Measurements from ENCODE around the gene MRPL54.

Gene MRPL54

DNA sequence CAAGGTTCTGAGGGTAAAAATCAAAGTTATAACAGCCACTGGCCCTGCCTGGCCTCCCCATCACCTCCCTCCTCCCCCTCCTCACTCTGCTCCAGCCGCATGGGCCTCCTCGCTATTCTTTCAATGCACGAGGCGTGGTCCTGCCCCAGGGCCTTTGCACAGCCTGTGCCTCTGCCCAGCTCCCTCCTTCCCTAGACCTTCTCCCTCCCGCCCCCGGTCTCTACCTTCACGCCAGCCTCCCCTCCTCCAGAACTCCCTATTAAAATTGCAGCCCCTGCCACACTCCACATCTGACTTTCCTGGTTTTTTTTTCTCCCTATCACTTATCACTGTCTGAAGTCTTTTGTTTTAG lies 6.2 kb downstream of the MRPL54 start:
- H3K4me3 ChIP-seq (ENCODE audit: low read depth, low read length), result no peak overlapping the region
- no peak for DNase-seq (ENCODE audit: low read depth)
- TF ChIP-seq, protein P1, sequence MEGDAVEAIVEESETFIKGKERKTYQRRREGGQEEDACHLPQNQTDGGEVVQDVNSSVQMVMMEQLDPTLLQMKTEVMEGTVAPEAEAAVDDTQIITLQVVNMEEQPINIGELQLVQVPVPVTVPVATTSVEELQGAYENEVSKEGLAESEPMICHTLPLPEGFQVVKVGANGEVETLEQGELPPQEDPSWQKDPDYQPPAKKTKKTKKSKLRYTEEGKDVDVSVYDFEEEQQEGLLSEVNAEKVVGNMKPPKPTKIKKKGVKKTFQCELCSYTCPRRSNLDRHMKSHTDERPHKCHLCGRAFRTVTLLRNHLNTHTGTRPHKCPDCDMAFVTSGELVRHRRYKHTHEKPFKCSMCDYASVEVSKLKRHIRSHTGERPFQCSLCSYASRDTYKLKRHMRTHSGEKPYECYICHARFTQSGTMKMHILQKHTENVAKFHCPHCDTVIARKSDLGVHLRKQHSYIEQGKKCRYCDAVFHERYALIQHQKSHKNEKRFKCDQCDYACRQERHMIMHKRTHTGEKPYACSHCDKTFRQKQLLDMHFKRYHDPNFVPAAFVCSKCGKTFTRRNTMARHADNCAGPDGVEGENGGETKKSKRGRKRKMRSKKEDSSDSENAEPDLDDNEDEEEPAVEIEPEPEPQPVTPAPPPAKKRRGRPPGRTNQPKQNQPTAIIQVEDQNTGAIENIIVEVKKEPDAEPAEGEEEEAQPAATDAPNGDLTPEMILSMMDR (IDR thresholded peaks at IDR 0.05; ENCODE audit: low read depth, low read length, missing control alignments), result no peak

DNA sequence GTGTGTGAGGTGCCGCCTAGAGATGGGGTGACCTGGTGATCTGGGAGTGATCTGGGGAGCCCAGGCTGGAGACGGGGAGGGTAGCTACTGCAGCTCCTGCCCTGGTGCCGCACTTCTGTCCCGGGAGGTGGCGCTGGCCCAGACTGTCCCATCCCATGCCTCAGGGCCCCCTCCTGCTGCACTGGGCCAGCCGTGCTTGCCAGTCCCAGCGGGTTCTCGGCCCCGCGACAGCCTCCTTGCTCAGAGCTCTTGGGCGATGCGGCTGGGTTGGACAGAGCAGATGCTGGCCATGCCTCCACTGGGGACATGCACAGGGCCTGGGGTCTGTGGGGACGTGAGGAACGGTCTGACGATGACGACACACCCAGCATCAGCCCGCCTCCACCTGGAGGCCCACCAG lies 7.0 kb downstream of the MRPL54 start:
- TF ChIP-seq, protein P1 (IDR thresholded peaks at IDR 0.05; ENCODE audit: low read depth, low read length, missing control alignments), result no peak
- no peak for DNase-seq (ENCODE audit: low read depth)
- no peak overlapping the region for H3K4me3 ChIP-seq (ENCODE audit: low read depth, low read length)

DNA sequence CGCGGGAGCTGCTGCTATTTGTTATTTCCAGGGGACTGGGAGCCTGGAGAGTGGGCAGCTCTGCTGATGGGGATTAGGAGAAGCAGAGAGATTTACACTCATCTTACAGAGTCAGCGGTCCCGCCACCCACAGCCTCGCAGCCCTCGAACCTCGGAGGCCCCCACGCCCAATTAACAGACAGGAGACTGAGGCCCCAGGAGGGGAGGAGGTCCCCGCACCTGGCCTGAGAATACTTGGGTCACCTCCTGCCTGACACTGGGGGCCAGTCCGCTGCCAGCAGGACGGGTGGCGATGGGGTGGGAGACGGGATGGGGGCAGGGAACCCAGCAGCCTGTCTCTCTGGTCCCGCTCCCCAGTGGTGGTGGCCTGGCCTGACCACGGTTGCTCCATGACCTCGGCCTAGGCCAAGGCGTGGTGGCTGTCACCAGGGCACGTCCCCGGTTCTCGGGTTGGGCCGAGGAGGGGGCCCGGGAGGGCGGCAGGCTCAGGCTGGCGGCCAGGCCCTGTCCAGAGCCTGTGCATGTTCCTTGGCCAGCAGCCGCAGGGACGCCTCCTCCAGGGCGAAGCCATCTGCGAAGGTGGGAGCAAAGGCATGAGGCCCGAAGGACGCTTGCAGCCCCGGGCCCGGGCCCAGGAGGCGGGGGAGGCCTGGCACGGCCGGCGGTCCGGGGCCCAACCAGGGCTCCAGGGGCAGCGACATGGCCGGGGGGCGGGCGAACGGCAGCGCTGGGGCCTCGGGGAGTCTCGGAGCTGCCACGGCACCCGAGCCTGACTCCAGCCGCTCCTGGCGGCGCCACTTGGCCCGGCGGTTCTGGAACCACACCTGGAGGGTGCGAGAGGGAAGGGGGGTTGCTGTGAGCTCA lies 7.9 kb downstream of the MRPL54 start:
- TF ChIP-seq, protein P1 (IDR thresholded peaks at IDR 0.05; ENCODE audit: low read depth, low read length, missing control alignments), result no peak
- DNase-seq (ENCODE audit: low read depth), result no peak
- no peak overlapping the region for H3K4me3 ChIP-seq (ENCODE audit: low read depth, low read length)

DNA sequence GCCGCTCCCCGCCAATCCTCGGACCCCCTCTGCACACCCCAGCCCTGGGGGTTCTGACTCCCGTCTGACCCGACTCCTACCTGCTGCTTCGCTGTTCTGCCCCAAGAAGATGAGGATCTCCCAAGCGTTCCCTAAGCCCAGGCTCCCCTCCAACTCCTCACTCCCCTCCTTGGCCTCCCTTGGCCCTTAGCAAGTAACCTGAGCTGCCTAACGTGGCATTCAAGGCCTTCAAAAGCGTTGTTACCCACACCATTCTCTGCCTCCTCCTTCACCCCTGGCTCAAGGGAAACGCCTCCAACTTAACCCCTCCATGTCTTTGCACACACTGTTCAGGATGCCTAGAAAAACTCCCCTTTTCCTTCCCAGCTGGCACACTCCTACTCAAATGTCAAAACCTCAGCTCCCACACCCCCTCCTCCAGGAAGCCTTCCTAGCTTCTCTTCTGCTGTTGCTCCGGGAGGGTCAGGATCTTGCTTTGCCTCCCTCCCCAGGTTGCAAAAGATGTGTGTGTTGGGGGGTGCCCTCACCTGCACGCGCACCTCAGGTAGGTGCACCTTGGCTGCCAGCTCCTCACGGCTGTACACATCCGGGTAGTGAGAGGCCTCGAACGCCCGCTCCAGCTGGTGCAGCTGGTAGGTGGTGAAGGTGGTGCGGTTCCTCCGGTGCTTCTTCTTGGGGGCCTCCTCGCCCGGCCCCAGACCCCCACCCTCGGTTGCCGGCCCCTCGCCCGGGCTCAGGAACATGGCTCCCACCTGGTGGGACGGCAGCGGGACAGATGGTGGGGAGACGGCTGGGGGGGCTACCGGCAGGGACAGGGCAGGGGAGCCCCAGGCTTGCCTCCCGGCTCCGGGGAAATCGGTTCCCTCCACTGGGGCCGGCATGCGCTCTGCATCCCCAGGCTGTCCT lies 8.8 kb downstream of the MRPL54 start:
- TF ChIP-seq, protein P1 (IDR thresholded peaks at IDR 0.05; ENCODE audit: low read depth, low read length, missing control alignments), result no peak
- no peak for DNase-seq (ENCODE audit: low read depth)
- no peak overlapping the region for H3K4me3 ChIP-seq (ENCODE audit: low read depth, low read length)

DNA sequence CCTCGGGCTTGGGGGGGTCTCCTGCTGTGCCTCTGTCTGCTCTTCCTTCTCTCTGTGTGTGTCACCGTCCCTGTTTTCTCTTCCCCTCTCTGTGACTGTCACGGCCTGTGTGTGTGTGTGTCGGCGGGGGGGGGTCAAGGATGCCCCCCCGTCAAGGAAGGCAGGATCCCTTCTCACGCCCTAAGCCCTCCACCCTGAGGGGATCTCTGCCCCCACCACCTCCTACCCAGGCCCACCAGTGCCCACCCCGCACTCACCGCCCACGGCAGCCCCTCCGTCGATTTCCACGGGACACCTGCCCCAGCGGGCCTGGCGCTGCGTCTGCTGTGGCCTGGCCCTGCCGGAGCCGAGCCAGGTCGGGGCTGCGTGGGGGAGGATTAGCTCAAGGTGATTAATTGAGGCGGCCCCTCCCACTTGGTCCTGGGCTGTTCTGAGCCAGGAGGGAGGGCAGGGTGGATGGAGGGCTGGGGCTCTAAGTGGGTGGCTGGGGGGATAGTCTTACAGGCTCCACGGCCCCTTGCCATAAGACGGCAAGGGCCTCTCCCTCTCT lies 9.5 kb downstream of the MRPL54 start, which contains the start of gene RAX2:
Gene RAX2 (minus strand): TSS at position 323 of the 550 bp plus-strand sequence. CDS start 486 bp downstream, outside the sequence.
- no peak within 1 kb of the TSS for H3K4me3 ChIP-seq (ENCODE audit: low read depth, low read length)
- no peak for DNase-seq (ENCODE audit: low read depth)
- TF ChIP-seq, protein P1 (IDR thresholded peaks at IDR 0.05; ENCODE audit: low read depth, low read length, missing control alignments), result no peak

DNA sequence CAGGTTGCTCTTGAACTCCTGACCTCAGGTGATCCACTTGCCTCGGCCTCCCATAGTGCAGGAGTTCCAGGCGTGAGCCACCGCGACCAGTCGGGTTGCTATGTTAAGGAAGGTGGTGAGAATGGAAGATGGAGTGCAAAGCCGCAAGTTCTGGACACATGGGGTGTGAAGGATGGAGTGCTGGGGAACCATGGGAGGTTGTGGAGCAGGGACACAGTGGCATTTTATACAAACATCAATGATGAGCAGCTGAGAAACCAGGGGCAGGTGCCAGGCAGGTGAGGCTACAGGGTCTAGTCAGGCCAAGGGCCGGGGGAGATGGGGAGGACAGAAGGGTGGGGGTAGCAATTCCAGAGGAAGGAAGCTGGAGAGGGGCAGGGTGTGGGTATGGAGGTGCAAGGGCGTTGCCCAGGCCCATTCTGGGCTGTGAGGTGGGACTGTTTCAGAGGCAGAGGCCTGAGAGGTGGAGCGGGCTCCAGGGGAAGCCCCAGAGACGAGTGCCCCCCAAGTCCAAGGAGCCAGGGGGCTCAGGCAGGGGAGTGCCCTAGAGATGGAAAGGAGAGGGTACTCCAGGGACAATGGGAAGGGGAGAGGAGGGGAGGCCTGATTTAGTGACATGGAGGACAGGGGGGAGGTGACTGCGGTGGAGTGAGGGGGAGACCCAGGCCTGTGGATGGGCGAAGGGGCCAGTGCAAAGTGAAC lies 11.5 kb downstream of the MRPL54 start:
- no peak for DNase-seq (ENCODE audit: low read depth)
- TF ChIP-seq, protein P1 (IDR thresholded peaks at IDR 0.05; ENCODE audit: low read depth, low read length, missing control alignments), result no peak
- H3K4me3 ChIP-seq (ENCODE audit: low read depth, low read length), result no peak overlapping the region
